HepG2 (cell line): ENCODE results near the gene UTF1. TPM values are rescaled to one million over a fixed set of nuclear protein-coding genes. Genes with fewer than 3 reads are reported as not detected.

Experiments
- ATAC-seq: fragments of 200-7000 bp; cut with Tn5 transposase; 3 replicates; pipeline ENCODE4 v1.9.1; 2020; ENCODE audit warnings: mild to moderate bottlenecking, moderate library complexity
- Bru-seq: library from RNA; stranded (reverse); fragments of 400-500 nt; gene quantifications from one replicate; lab custom pipeline; 2021; lab: Mats Ljungman, UMichigan
- BruChase-seq, 2 experiments: library from RNA; stranded (reverse); fragments of 400-500 nt; gene quantifications; one replicate each; lab custom pipeline; 2021; lab: Mats Ljungman, UMichigan
- BruUV-seq: library from RNA; stranded (reverse); fragments of 400-500 nt; replicated peaks from 2 replicates; lab custom pipeline; 2021; lab: Mats Ljungman, UMichigan
- CTCF ChIA-PET: fragments of 300-600 bp; formaldehyde crosslinking; extraction: SDS; loops from one replicate; lab custom pipeline; 2021; ENCODE audit warnings: low total read pairs, inconsistent platforms, low intra/inter-chr PET ratio; lab: Yijun Ruan, JAX
- POLR2A ChIA-PET: fragments of 350-600 bp; sonication (Branson Sonifier 250); formaldehyde crosslinking; loops from one replicate; lab custom pipeline; 2020; ENCODE audit warnings: antibody characterized with exemption, inconsistent platforms; lab: Yijun Ruan, JAX
- DNase-seq: peaks from one replicate; pipeline ENCODE4 v3.0.0-alpha.2; 2015; ENCODE audit warnings: low spot score
- FAIRE-seq: peaks from 3 replicates; lab custom pipeline; 2011; peaks lifted over from hg19 to GRCh38; lab: Jason Lieb, UNC
- H2AFZ ChIP-seq: one replicate; pipeline ENCODE4 v1.6.1; 2011; ENCODE audit warnings: low read length, inconsistent platforms
- H3K27ac ChIP-seq: fragments of 300-600 bp; 3 replicates; pipeline ENCODE4 v1.8.0; 2011; ENCODE audit warnings: mixed run types, mild to moderate bottlenecking, mixed read lengths, low read length, inconsistent platforms; ENCODE audit not compliant: insufficient read depth; ENCODE audit errors: extremely low read length
- H3K27me3 ChIP-seq, 2 experiments: fragments of 200-600 bp in 1 of 2; 2 replicates in 1 of 2; 3 replicates in 1 of 2; pipeline versions ENCODE4 v1.6.0 to v1.8.0; 2011; ENCODE audit warnings: low read length in 2 of 2, mild to moderate bottlenecking in 2 of 2, moderate library complexity in 2 of 2, inconsistent platforms in 1 of 2; ENCODE audit not compliant: insufficient read depth in 2 of 2, control insufficient read depth in 1 of 2
- H3K36me3 ChIP-seq, 2 experiments: fragments of 200-600 bp in 1 of 2; replicated peaks in 1 of 2; 2 replicates in 1 of 2; 3 replicates in 1 of 2; pipeline versions ENCODE4 v1.5.1 to v1.8.0; 2011; ENCODE audit warnings: low read length in 2 of 2, inconsistent platforms in 1 of 2; ENCODE audit not compliant: insufficient read depth in 2 of 2, control insufficient read depth in 1 of 2
- H3K4me1 ChIP-seq: 2 replicates; pipeline ENCODE4 v1.5.1; 2012; ENCODE audit warnings: low read length, inconsistent platforms; ENCODE audit not compliant: insufficient read depth
- H3K4me2 ChIP-seq: 2 replicates; pipeline ENCODE4 v1.6.0; 2011; ENCODE audit warnings: low read depth, low read length, inconsistent platforms
- H3K4me3 ChIP-seq, 3 experiments: fragments of 200-600 bp in 1 of 3; sonication (generic), shearing (Covaris generic) in 1 of 3; replicated peaks in 1 of 3; 2 replicates each; pipeline ENCODE4 v1.5.1; 2011 to 2016; ENCODE audit warnings: low read length in 3 of 3, inconsistent platforms in 2 of 3, low read depth in 2 of 3, mild to moderate bottlenecking in 2 of 3, control low read depth in 1 of 3, mixed read lengths in 1 of 3; ENCODE audit not compliant: insufficient read depth in 1 of 3
- H3K79me2 ChIP-seq: one replicate; pipeline ENCODE4 v1.6.1; 2011; ENCODE audit warnings: low read length, inconsistent platforms; ENCODE audit not compliant: insufficient read depth
- H3K9ac ChIP-seq: 2 replicates; pipeline ENCODE4 v1.6.0; 2011; ENCODE audit warnings: mild to moderate bottlenecking, low read depth, low read length, inconsistent platforms; ENCODE audit not compliant: insufficient read depth
- H3K9me3 ChIP-seq: 2 replicates; pipeline ENCODE4 v1.5.1; 2012; ENCODE audit warnings: mild to moderate bottlenecking, low read length
- H4K20me1 ChIP-seq: 2 replicates; pipeline ENCODE4 v1.6.0; 2011; ENCODE audit warnings: inconsistent platforms, mild to moderate bottlenecking, low read length, moderate library complexity; ENCODE audit not compliant: insufficient read depth
- IKZF5 ChIP-seq: IDR thresholded peaks from 2 replicates; pipeline ENCODE4 v1.6.1; 2018; ENCODE audit warnings: missing genetic modification reagents, mild to moderate bottlenecking, missing compliant biosample characterization
- PRDM10 ChIP-seq: sonication (generic); formaldehyde crosslinking; IDR thresholded peaks from 2 replicates; pipeline ENCODE4 v1.4.0; 2020; ENCODE audit warnings: low read depth, missing genetic modification reagents
- ZFP36L2 ChIP-seq: sonication (generic); formaldehyde crosslinking; IDR thresholded peaks from 2 replicates; pipeline ENCODE4 v1.4.0; 2020; ENCODE audit warnings: missing genetic modification reagents
- ZMYM3 ChIP-seq: sonication (generic); formaldehyde crosslinking; IDR thresholded peaks from 2 replicates; pipeline ENCODE4 v1.5.1; 2020; ENCODE audit warnings: mild to moderate bottlenecking, missing genetic modification reagents
- ZNF562 ChIP-seq: sonication (generic); formaldehyde crosslinking; IDR thresholded peaks from 2 replicates; pipeline ENCODE4 v1.8.0; 2022; ENCODE audit warnings: missing genetic modification reagents, borderline replicate concordance
- ZSCAN12 ChIP-seq: sonication (generic); formaldehyde crosslinking; IDR thresholded peaks from 2 replicates; pipeline ENCODE4 v1.9.0; 2021; ENCODE audit warnings: mild to moderate bottlenecking, missing genetic modification reagents
- WGBS: methylation state at CpG from one replicate; pipeline ENCODE4 v1.1.6; 2017; ENCODE audit warnings: low lambda C conversion rate; 5-methylcytosine and 5-hydroxymethylcytosine counted together
- in situ Hi-C: cut with HindIII; loops from 2 replicates; pipeline ENCODE4 v1.10.0; 2017; ENCODE audit warnings: low pct_unique_long_range_greater_than_20kb; ENCODE audit not compliant: extremely low pct_ligation_motif_present
- intact Hi-C: fragments of 100-400 bp; cut with micrococcal nuclease; formaldehyde crosslinking; loops from one replicate; pipeline ENCODE4 v1.10.0; 2022; ENCODE audit not compliant: unreplicated experiment
- long read RNA-seq, 2 experiments: library from RNA in 1 of 2; library from polyadenylated mRNA in 1 of 2; stranded (forward) in 1 of 2; unstranded in 1 of 2; transcript quantifications; one replicate each; pipeline ENCODE4 v2.0.0, GENCODE V29; 2019 to 2022
- polyA minus RNA-seq, 3 experiments: library from RNA; depleted of rRNA, polyadenylated mRNA; stranded (reverse); fragments of >200 nt; gene quantifications; 2 replicates each; pipeline ENCODE4 v1.2.3, GENCODE V29; 2011; ENCODE audit warnings: low replicate concordance in 1 of 3
- polyA plus RNA-seq, 8 experiments: library from polyadenylated mRNA; depleted of rRNA in 3 of 8; stranded (reverse) in 7 of 8; unstranded in 1 of 8; fragments of >200 nt; fragmentation: Illumina TruSeq in 4 of 8; extraction: Trizol in 4 of 8; gene quantifications; 2 replicates each; pipeline versions ENCODE4 v1.2.1 to v1.2.3, GENCODE V29; 2011 to 2016; ENCODE audit warnings: low read depth in 4 of 8, missing spikeins in 1 of 8, mixed read lengths in 1 of 8; ENCODE audit not compliant: insufficient read depth in 1 of 8
- total RNA-seq, 5 experiments: library from RNA; depleted of rRNA; stranded (reverse); fragments of >200 nt; fragmentation: Illumina TruSeq; extraction: Trizol; gene quantifications; 2 replicates each; pipeline ENCODE4 v1.2.3, GENCODE V29; 2016; ENCODE audit warnings: low read depth in 1 of 5

Gene UTF1
- total RNA-seq (2016; rRNA removed; fragmentation: Illumina TruSeq; extraction: Trizol) (not detected in 2 replicates), polyA plus RNA-seq (2011; rRNA removed) (not detected in 2 replicates), polyA minus RNA-seq (2011; rRNA and poly(A)+ RNA removed; ENCODE audit: low replicate concordance) (not detected in 2 replicates), Bru-seq, nascent RNA (not detected), BruChase-seq, experiment 1, labeled RNA remaining after a 6-hour chase (not detected), BruChase-seq, experiment 2, labeled RNA remaining after a 2-hour chase (not detected)
- not detected in 2 replicates for total RNA-seq (2016; cell fraction: cytosol; rRNA removed; fragmentation: Illumina TruSeq; extraction: Trizol; ENCODE audit: low read depth)
- total RNA-seq (2016; cell fraction: insoluble cytoplasmic fraction; rRNA removed; fragmentation: Illumina TruSeq; extraction: Trizol) = not detected in 2 replicates
- total RNA-seq (2016; cell fraction: membrane; rRNA removed; fragmentation: Illumina TruSeq; extraction: Trizol) = not detected in 2 replicates
- total RNA-seq (2016; cell fraction: nucleus; rRNA removed; fragmentation: Illumina TruSeq; extraction: Trizol) = not detected in 2 replicates
- not detected in 2 replicates for polyA plus RNA-seq (2011; cell fraction: cytosol; rRNA removed)
- not detected in 2 replicates for polyA plus RNA-seq (2011; cell fraction: nucleus; rRNA removed)
- not detected in 2 replicates for polyA plus RNA-seq (2012)
- not detected in 2 replicates for polyA plus RNA-seq (2016; cell fraction: cytosol; fragmentation: Illumina TruSeq; extraction: Trizol; ENCODE audit: low read depth)
- not detected in 2 replicates for polyA plus RNA-seq (2016; cell fraction: insoluble cytoplasmic fraction; fragmentation: Illumina TruSeq; extraction: Trizol; ENCODE audit: low read depth)
- not detected in 2 replicates for polyA plus RNA-seq (2016; cell fraction: membrane; fragmentation: Illumina TruSeq; extraction: Trizol; ENCODE audit: low read depth)
- polyA plus RNA-seq (2016; cell fraction: nucleus; fragmentation: Illumina TruSeq; extraction: Trizol; ENCODE audit: insufficient read depth, low read depth) = not detected in 2 replicates
- polyA minus RNA-seq (2011; cell fraction: cytosol; rRNA and poly(A)+ RNA removed) = not detected in 2 replicates
- polyA minus RNA-seq (2011; cell fraction: nucleus; rRNA and poly(A)+ RNA removed) = not detected in 2 replicates
- long read RNA-seq, experiment 1 = 0 reads
- long read RNA-seq, experiment 2 = 0 reads

- WGBS = 57% methylated on average over 16 of the region's 49 CpGs
- Histone ChIP-seq H3K4me2 (no peak within 1 kb of the TSS), H3K27ac (no peak within 1 kb of the TSS), H4K20me1 (no peaks in the 10 kb centered on the region), H3K9ac (no peak within 1 kb of the TSS), H3K27me3 (peaks cover 10 to 56% of the 10 kb centered on the region in 2 experiments), H3K79me2 (no peaks in the 10 kb centered on the region), H3K9me3 (no peaks in the 10 kb centered on the region), H3K4me1 (no peaks in the 10 kb centered on the region), H2AFZ (no peak within 1 kb of the TSS), H3K36me3 (no peaks in the 10 kb centered on the region), H3K4me3 (no peak within 1 kb of the TSS)
- intact Hi-C loops (no loop called here), in situ Hi-C loops (no loop called here)
- FAIRE-seq (no peak), DNase-seq (no peak), ATAC-seq (no peak)
- no TSS peak for BruUV-seq
- POLR2A ChIA-PET = no interaction called here
- TF ChIP-seq PRDM10 (CRISPR knock-in tag) (no peak), ZFP36L2 (CRISPR knock-in tag) (no peak), ZNF562 (CRISPR knock-in tag) (no peak), IKZF5 (CRISPR knock-in tag) (no peak), ZSCAN12 (CRISPR knock-in tag) (no peak), ZMYM3 (CRISPR knock-in tag) (no peak)
- CTCF ChIA-PET = no interaction called here
These were observed at the start of gene UTF1 for GRCh38 chr10:133230044-133230361. Gene UTF1 (plus strand): TSS chr10:133230217. CDS start chr10:133230289, 72 bp downstream.
